Measurements from ENCODE around the gene UBTD1.
"Not testable (repeated sequence)": the region's sequence is repeated elsewhere in the genome, so short reads cannot be mapped to it uniquely, and the experiment has no call there.

The UBTD1 gene

DNA sequence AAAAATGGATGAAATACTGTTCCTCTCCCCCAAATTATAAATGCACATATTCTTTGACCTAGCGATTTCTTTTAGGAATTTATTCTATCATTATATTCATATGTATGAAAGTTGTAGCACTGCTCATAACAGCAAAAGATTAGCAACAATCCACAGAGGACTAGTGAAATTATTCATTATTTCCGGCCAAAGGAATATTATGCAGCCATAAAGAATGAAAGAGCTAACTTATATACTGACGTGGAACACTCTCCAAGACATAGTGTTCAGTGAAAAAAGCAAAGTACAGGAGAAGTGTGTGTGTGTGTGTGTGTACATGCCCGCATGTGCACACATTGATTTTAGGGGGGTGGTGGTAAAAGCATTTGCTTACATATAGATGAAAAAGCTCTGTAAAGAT is 23.8 kb upstream of the UBTD1 start:
- Mint-ChIP-seq H3K36me3 (ENCODE audit: low read depth) (peaks cover 66% of the 10 kb centered on the region), H3K27ac (no peak overlapping the region), H3K27me3 (ENCODE audit: low read depth, poor library complexity) (no peaks in the 10 kb centered on the region), H3K9me3 (no peaks in the 10 kb centered on the region), H3K4me3 (no peak overlapping the region), H3K4me1 (no peaks in the 10 kb centered on the region)
- TF ChIP-seq CTCF (IDR thresholded peaks at IDR 0.05) = no peak
- DNase-seq = no peak

DNA sequence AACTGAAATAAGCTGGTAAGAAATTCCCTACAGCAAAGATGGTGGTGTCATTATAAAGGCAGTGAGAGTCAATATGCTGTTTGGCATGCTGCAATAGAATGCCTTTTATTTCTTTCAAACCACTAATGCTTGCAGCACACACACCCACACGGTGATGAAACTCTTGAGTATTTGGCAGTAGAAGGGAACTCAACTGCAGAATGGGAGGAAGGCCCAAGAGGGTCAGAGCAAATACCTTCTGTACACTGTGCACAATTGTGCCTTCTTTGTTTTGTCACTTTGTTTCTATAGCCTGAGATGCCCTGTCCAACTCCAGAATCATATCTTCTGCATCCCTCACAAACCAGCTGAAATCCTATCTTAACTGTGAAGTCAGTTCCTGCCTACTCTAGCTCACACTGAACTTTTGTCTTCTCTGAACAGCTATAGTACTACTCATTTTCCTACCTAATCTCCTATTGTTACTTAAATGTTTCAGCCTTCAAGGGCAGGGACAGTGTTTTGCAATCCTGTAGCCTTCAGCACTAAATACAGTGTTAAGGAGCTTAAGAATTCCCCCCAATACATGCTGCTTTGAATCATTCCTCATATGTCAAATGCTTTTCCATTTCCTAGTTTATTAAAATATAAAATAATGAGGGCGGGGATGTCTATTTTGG is 22.7 kb upstream of the UBTD1 start:
- no peaks in the 10 kb centered on the region for H3K27me3 Mint-ChIP-seq (ENCODE audit: low read depth, poor library complexity)
- no peaks in the 10 kb centered on the region for H3K9me3 Mint-ChIP-seq
- H3K4me1 Mint-ChIP-seq = peaks cover 7% of the 10 kb centered on the region
- H3K4me3 Mint-ChIP-seq = no peak overlapping the region
- no peak for TF ChIP-seq CTCF (IDR thresholded peaks at IDR 0.05)
- peaks cover 70% of the 10 kb centered on the region for H3K36me3 Mint-ChIP-seq (ENCODE audit: low read depth)
- no peak overlapping the region for H3K27ac Mint-ChIP-seq
- DNase-seq = no peak

DNA sequence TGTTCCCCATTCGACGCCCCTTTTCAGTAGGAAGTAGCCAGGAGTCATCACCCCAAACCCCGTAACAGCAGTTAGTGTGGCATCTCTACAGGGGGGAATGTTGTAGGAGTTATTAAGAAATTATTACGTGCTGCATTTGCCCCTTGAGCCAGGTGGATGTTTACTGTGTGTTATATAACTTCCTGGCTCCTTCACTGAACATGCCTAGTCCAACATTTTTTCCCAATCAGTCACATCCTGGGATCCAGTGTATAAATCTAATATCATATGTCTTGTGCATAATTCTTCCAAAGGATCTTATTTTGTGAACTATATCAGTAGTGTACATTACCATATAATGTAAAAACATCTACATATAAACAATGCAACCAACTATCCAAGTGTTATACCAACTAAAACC is 19.3 kb upstream of the UBTD1 start:
- not testable (repeated sequence) for H3K9me3 Mint-ChIP-seq; H3K27me3 Mint-ChIP-seq (ENCODE audit: low read depth, poor library complexity); H3K4me3 Mint-ChIP-seq; H3K27ac Mint-ChIP-seq; DNase-seq; H3K4me1 Mint-ChIP-seq
- H3K36me3 Mint-ChIP-seq (ENCODE audit: low read depth) = peaks cover 61% of the 10 kb centered on the region

DNA sequence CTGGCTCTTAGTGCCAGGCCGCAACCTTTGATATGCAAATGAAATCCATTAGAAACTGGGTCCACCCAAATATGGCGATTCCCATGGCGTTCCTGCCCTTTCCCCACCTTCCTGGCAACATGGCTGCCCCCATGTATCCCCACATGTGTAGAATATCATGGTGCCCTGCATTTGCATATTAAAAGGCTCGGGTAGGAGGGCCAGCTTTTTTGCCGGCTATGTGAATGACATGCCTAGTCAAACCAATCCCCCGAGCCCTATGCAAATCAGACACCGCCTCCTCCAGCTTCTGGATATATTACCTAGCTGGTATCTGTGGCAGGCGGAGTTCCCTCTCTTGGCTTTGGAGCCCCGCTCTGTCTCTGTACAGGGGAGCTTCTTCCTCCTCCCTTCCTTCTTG is 18.8 kb upstream of the UBTD1 start:
- no peaks in the 10 kb centered on the region for H3K9me3 Mint-ChIP-seq
- H3K4me1 Mint-ChIP-seq = peaks cover 7% of the 10 kb centered on the region
- no peak overlapping the region for H3K27ac Mint-ChIP-seq
- TF ChIP-seq CTCF (IDR thresholded peaks at IDR 0.05) = no peak
- H3K27me3 Mint-ChIP-seq (ENCODE audit: low read depth, poor library complexity) = no peaks in the 10 kb centered on the region
- peaks cover 56% of the 10 kb centered on the region for H3K36me3 Mint-ChIP-seq (ENCODE audit: low read depth)
- peak; percentile 30 for DNase-seq
- H3K4me3 Mint-ChIP-seq = no peak overlapping the region

DNA sequence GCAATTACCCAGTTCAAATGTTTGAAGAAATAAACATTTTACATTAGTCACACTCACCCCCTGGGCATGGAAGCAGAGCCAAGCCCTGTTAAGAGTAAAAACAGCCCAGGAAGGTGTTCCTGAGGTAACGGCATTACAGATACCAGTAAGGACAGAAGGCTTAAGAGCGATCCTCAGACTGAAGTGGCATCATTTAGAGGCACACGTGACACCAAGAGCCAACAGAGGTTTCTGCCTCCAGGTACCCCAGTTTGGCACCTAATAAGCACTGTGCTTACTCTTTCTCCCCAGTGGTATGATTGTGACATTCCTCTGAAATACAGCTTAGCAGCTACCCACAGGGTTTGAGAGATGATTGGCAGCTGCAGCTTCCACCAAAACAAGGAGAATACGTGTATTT is 17.7 kb upstream of the UBTD1 start:
- H3K4me1 Mint-ChIP-seq = peaks cover 8% of the 10 kb centered on the region
- H3K36me3 Mint-ChIP-seq (ENCODE audit: low read depth) = peaks cover 52% of the 10 kb centered on the region
- no peaks in the 10 kb centered on the region for H3K27me3 Mint-ChIP-seq (ENCODE audit: low read depth, poor library complexity)
- TF ChIP-seq CTCF (IDR thresholded peaks at IDR 0.05) = no peak
- H3K4me3 Mint-ChIP-seq = no peak overlapping the region
- no peak for DNase-seq
- H3K27ac Mint-ChIP-seq = no peak overlapping the region
- H3K9me3 Mint-ChIP-seq = no peaks in the 10 kb centered on the region

DNA sequence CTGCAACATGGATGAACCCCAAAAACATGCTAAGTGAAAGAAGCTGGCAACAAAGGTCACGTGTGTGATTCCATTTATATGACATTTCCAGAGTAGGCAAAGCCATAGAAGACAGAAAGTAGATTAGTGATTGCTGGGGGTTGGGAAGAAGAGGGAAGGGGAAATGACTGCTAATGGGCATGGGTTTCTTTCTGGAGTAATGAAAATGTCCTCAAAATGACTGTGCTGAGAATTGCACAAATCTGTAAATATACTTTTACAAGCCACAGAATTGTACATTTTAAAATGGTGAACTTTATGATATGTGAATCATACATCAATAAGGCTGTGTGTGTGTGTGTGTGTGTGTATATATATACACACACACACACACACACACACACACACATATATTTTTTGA is 16.3 kb upstream of the UBTD1 start:
- Mint-ChIP-seq H3K9me3 (no peaks in the 10 kb centered on the region), H3K27me3 (ENCODE audit: low read depth, poor library complexity) (no peaks in the 10 kb centered on the region), H3K4me1 (peaks cover 14% of the 10 kb centered on the region), H3K36me3 (ENCODE audit: low read depth) (peaks cover 46% of the 10 kb centered on the region), H3K4me3 (no peak overlapping the region), H3K27ac (no peak overlapping the region)
- TF ChIP-seq CTCF (IDR thresholded peaks at IDR 0.05) = no peak
- no peak for DNase-seq

Data from nephron progenitor cell (in vitro differentiated cells).